Nucleus accumbens (tissue), 56 donors: ENCODE measurements around the gene BRD2.
A peak's percentile ranks its signal among the peaks of the same experiment; 100 is the strongest.

Experiments
- DNase-seq, 56 donors: peaks; one replicate each; lab custom pipeline; 2025; lab: John Stamatoyannopoulos, UW

BRD2 gene

GRCh38 chr6:32947552-32948465 lies 20.6 kb upstream of the BRD2 start:
- DNase-seq = peak in 1 of 56 donors; percentile 2

- DNase-seq = no peak
These were observed 19.3 kb upstream of the BRD2 start for GRCh38 chr6:32949113-32949512.

- DNase-seq = no peak
These were observed 18.4 kb upstream of the BRD2 start for GRCh38 chr6:32950010-32950409.

GRCh38 chr6:32950449-32950848 lies 17.9 kb upstream of the BRD2 start:
- no peak for DNase-seq

GRCh38 chr6:32952817-32953739 lies 15.3 kb upstream of the BRD2 start, which contains the start of gene HLA-DMA:
HLA-DMA (minus strand) TSS chr6:32953097; CDS start chr6:32953036, 61 bp downstream.
- DNase-seq = peak in 45 of 56 donors; percentile 31 to 84 (median 60)

GRCh38 chr6:32953775-32954174 lies 14.6 kb upstream of the BRD2 start:
- DNase-seq = no peak

GRCh38 chr6:32954267-32954666 lies 14.1 kb upstream of the BRD2 start:
- DNase-seq = no peak

- DNase-seq = no peak
These were observed 13.2 kb upstream of the BRD2 start for GRCh38 chr6:32954986-32955802.

GRCh38 chr6:32956176-32956575 lies 12.2 kb upstream of the BRD2 start:
- DNase-seq = no peak

- DNase-seq = no peak
These were observed 7.8 kb upstream of the BRD2 start for GRCh38 chr6:32960563-32960962.

GRCh38 chr6:32962213-32962826 lies 6.1 kb upstream of the BRD2 start:
- no peak for DNase-seq

- DNase-seq = no peak
These were observed 4.5 kb upstream of the BRD2 start for GRCh38 chr6:32963866-32964265.

GRCh38 chr6:32964776-32965175 lies 3.6 kb upstream of the BRD2 start:
- no peak for DNase-seq

GRCh38 chr6:32967151-32968091 lies 973 bp upstream of the BRD2 start:
- peak in 23 of 56 donors; percentile 2 to 63 (median 23) for DNase-seq

- peak in 49 of 56 donors; percentile 53 to 95 (median 82) for DNase-seq
These were observed 682 bp downstream of the BRD2 start for GRCh38 chr6:32968867-32969684.

GRCh38 chr6:32969685-32970412 lies 1.5 kb downstream of the BRD2 start:
- DNase-seq = peak in 50 of 56 donors; percentile 19 to 89 (median 68)
